ENCODE results near the gene DUS1L.

Gene DUS1L

GRCh38 chr17:82080789-82081464 is 15.3 kb upstream of the DUS1L start:
- Histone ChIP-seq H3K4me3 (ENCODE audit: low read depth, low read length) (no peak overlapping the region), H3K27me3 (ENCODE audit: insufficient read depth, low read length) (no peaks in the 10 kb centered on the region), H3K27ac (ENCODE audit: low read depth, low read length) (no peak overlapping the region), H3K36me3 (ENCODE audit: insufficient read depth, low read length) (peaks cover 22% of the 10 kb centered on the region; the same call in 1 of the 2 replicates), H2AFZ (ENCODE audit: low read length, unreplicated experiment) (no peak overlapping the region), H3K79me2 (ENCODE audit: control insufficient read depth, insufficient read depth, low read length, unreplicated experiment) (no peaks in the 10 kb centered on the region), H3K4me1 (ENCODE audit: control insufficient read depth, insufficient read depth, low read length, unreplicated experiment) (no peaks in the 10 kb centered on the region)

GRCh38 chr17:82080048-82080788 is 14.6 kb upstream of the DUS1L start:
- H3K27me3 ChIP-seq (ENCODE audit: insufficient read depth, low read length), result no peaks in the 10 kb centered on the region
- H3K4me3 ChIP-seq (ENCODE audit: low read depth, low read length), result no peak overlapping the region
- no peak overlapping the region for H3K27ac ChIP-seq (ENCODE audit: low read depth, low read length)
- no peaks in the 10 kb centered on the region for H3K79me2 ChIP-seq (ENCODE audit: control insufficient read depth, insufficient read depth, low read length, unreplicated experiment)
- H3K36me3 ChIP-seq (ENCODE audit: insufficient read depth, low read length), result peaks cover 22% of the 10 kb centered on the region; the same call in 1 of the 2 replicates
- H3K4me1 ChIP-seq (ENCODE audit: control insufficient read depth, insufficient read depth, low read length, unreplicated experiment), result no peaks in the 10 kb centered on the region
- H2AFZ ChIP-seq (ENCODE audit: low read length, unreplicated experiment), result no peak overlapping the region

DNA sequence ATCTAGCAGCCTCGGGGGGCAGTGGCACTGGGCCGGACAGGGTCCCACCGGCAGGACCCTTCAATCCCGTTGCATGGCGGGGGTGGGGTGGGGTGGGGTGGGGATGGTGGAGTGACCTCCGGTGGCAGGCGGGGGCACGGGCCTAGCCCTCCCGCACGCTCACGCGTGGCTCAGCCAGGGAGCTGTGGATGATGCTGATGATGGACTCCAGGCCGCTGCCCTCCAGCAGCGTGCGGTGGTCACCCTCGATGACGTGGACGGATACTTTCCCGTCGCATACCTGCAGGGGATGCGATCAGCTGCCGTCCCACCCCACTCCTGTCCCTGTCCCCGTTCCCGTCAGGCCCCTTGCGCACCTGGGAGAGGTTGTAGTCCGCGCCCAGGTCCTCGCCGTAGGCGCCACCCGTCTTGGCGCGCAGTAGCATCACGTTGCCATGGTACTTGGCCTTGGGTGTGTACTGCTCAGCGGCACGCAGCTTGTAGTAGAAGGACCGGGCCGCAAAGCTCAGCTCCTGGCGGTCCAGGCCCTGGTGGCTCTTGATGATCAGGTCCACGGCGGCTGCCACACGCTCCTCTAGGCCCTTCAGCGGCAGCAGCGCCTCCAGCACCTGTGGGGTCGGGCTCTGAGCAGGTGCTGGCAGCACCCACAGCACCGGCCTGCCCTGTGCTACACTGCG is 13.5 kb upstream of the DUS1L start:
- Histone ChIP-seq H2AFZ (ENCODE audit: low read length, unreplicated experiment) (no peak overlapping the region), H3K27me3 (ENCODE audit: insufficient read depth, low read length) (no peaks in the 10 kb centered on the region), H3K79me2 (ENCODE audit: control insufficient read depth, insufficient read depth, low read length, unreplicated experiment) (no peaks in the 10 kb centered on the region), H3K36me3 (ENCODE audit: insufficient read depth, low read length) (peaks cover 18% of the 10 kb centered on the region; the same call in 1 of the 2 replicates), H3K4me1 (ENCODE audit: control insufficient read depth, insufficient read depth, low read length, unreplicated experiment) (no peaks in the 10 kb centered on the region), H3K4me3 (ENCODE audit: low read depth, low read length) (no peak overlapping the region), H3K27ac (ENCODE audit: low read depth, low read length) (no peak overlapping the region)

DNA sequence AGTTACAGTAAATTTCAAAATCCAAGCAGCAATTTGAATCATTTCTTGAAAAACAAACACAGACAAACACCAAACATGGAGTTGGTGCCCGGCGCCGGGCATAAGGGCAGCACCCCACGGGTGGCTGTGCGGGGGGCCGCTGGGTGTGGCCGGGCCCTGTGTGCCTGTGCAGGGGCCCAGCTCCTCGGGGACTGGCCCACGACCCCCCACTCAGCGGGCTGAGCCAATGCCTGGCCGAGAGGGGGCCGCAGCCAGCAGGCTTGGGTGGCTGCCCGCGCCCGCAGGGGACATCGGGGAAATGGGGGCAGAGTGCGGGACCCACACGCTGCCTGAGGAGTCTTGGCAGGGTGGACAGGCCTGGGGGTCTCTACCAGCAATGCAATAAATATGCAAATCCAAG is 12.8 kb upstream of the DUS1L start:
- Histone ChIP-seq H3K27me3 (ENCODE audit: insufficient read depth, low read length) (no peaks in the 10 kb centered on the region), H3K79me2 (ENCODE audit: control insufficient read depth, insufficient read depth, low read length, unreplicated experiment) (no peaks in the 10 kb centered on the region), H3K4me3 (ENCODE audit: low read depth, low read length) (no peak overlapping the region), H3K36me3 (ENCODE audit: insufficient read depth, low read length) (peaks cover 14% of the 10 kb centered on the region; the same call in 1 of the 2 replicates), H3K4me1 (ENCODE audit: control insufficient read depth, insufficient read depth, low read length, unreplicated experiment) (no peaks in the 10 kb centered on the region), H3K27ac (ENCODE audit: low read depth, low read length) (no peak overlapping the region), H2AFZ (ENCODE audit: low read length, unreplicated experiment) (no peak overlapping the region)

GRCh38 chr17:82077617-82078358 is 12.2 kb upstream of the DUS1L start:
- H3K36me3 ChIP-seq (ENCODE audit: insufficient read depth, low read length), result peaks cover 10% of the 10 kb centered on the region; the same call in 1 of the 2 replicates
- no peak overlapping the region for H3K4me3 ChIP-seq (ENCODE audit: low read depth, low read length)
- H3K79me2 ChIP-seq (ENCODE audit: control insufficient read depth, insufficient read depth, low read length, unreplicated experiment), result no peaks in the 10 kb centered on the region
- no peaks in the 10 kb centered on the region for H3K27me3 ChIP-seq (ENCODE audit: insufficient read depth, low read length)
- H2AFZ ChIP-seq (ENCODE audit: low read length, unreplicated experiment), result no peak overlapping the region
- no peaks in the 10 kb centered on the region for H3K4me1 ChIP-seq (ENCODE audit: control insufficient read depth, insufficient read depth, low read length, unreplicated experiment)
- no peak overlapping the region for H3K27ac ChIP-seq (ENCODE audit: low read depth, low read length)

- Histone ChIP-seq H3K79me2 (ENCODE audit: control insufficient read depth, insufficient read depth, low read length, unreplicated experiment) (no peaks in the 10 kb centered on the region), H3K36me3 (ENCODE audit: insufficient read depth, low read length) (peaks cover 10% of the 10 kb centered on the region; the same call in 1 of the 2 replicates), H3K4me3 (ENCODE audit: low read depth, low read length) (no peak overlapping the region), H3K27me3 (ENCODE audit: insufficient read depth, low read length) (no peaks in the 10 kb centered on the region), H2AFZ (ENCODE audit: low read length, unreplicated experiment) (no peak overlapping the region), H3K4me1 (ENCODE audit: control insufficient read depth, insufficient read depth, low read length, unreplicated experiment) (no peaks in the 10 kb centered on the region), H3K27ac (ENCODE audit: low read depth, low read length) (no peak overlapping the region)
Measured at GRCh38 chr17:82076785-82077591, 11.4 kb upstream of the DUS1L start.

GRCh38 chr17:82076018-82076784 is 10.6 kb upstream of the DUS1L start:
- Histone ChIP-seq H3K36me3 (ENCODE audit: insufficient read depth, low read length) (peaks cover 10% of the 10 kb centered on the region; the same call in 1 of the 2 replicates), H3K4me1 (ENCODE audit: control insufficient read depth, insufficient read depth, low read length, unreplicated experiment) (no peaks in the 10 kb centered on the region), H3K79me2 (ENCODE audit: control insufficient read depth, insufficient read depth, low read length, unreplicated experiment) (no peaks in the 10 kb centered on the region), H2AFZ (ENCODE audit: low read length, unreplicated experiment) (no peak overlapping the region), H3K27ac (ENCODE audit: low read depth, low read length) (no peak overlapping the region), H3K4me3 (ENCODE audit: low read depth, low read length) (no peak overlapping the region), H3K27me3 (ENCODE audit: insufficient read depth, low read length) (no peaks in the 10 kb centered on the region)

DNA sequence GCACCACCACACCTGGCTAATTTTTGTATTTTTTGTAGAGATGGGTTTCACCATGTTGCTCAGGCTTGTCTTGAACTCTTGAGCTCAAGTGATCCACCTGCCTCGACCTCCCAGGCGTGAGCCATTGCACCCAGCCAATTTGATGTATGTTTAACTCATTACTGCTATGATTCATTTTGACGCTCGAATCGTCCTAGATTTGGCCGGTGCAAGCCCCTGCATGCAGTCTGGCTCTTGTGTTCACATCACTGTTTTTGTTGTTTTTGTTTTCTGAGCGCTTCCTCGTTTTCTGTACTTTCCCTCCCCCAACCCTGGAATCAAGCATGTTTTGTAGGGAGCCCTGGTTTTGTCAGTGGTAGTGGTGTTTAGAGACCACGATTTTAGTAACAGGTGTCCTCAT is 7.8 kb upstream of the DUS1L start:
- Histone ChIP-seq H3K79me2 (ENCODE audit: control insufficient read depth, insufficient read depth, low read length, unreplicated experiment) (no peaks in the 10 kb centered on the region), H2AFZ (ENCODE audit: low read length, unreplicated experiment) (no peak overlapping the region), H3K36me3 (ENCODE audit: insufficient read depth, low read length) (no peaks in the 10 kb centered on the region), H3K4me1 (ENCODE audit: control insufficient read depth, insufficient read depth, low read length, unreplicated experiment) (no peaks in the 10 kb centered on the region), H3K27ac (ENCODE audit: low read depth, low read length) (no peak overlapping the region), H3K4me3 (ENCODE audit: low read depth, low read length) (no peak overlapping the region), H3K27me3 (ENCODE audit: insufficient read depth, low read length) (no peaks in the 10 kb centered on the region)

GRCh38 chr17:82072827-82073226 is 7.2 kb upstream of the DUS1L start:
- H3K36me3 ChIP-seq (ENCODE audit: insufficient read depth, low read length), result no peaks in the 10 kb centered on the region
- H3K79me2 ChIP-seq (ENCODE audit: control insufficient read depth, insufficient read depth, low read length, unreplicated experiment), result no peaks in the 10 kb centered on the region
- no peak overlapping the region for H3K27ac ChIP-seq (ENCODE audit: low read depth, low read length)
- H3K4me3 ChIP-seq (ENCODE audit: low read depth, low read length), result no peak overlapping the region
- no peaks in the 10 kb centered on the region for H3K4me1 ChIP-seq (ENCODE audit: control insufficient read depth, insufficient read depth, low read length, unreplicated experiment)
- H2AFZ ChIP-seq (ENCODE audit: low read length, unreplicated experiment), result no peak overlapping the region
- H3K27me3 ChIP-seq (ENCODE audit: insufficient read depth, low read length), result no peaks in the 10 kb centered on the region

Data from ACC112 (cell line).